Activated CD4-positive, alpha-beta T cell treated with anti-CD3 and anti-CD28 coated beads, Interleukin-2, amount 50 U/mL, for 4 hours (primary cell): ENCODE results near the gene IL13RA2.

Experiments
- DNase-seq, 2 experiments: peaks; one replicate each; pipeline ENCODE4 v3.0.0-alpha.2; 2020

The IL13RA2 gene

GRCh38 chrX:114985967-114986592 lies 31.3 kb downstream of the IL13RA2 start:
- DNase-seq = no peak

- DNase-seq = no peak
Observed at GRCh38 chrX:114976292-114976691, 41.1 kb downstream of the IL13RA2 start.

DNA sequence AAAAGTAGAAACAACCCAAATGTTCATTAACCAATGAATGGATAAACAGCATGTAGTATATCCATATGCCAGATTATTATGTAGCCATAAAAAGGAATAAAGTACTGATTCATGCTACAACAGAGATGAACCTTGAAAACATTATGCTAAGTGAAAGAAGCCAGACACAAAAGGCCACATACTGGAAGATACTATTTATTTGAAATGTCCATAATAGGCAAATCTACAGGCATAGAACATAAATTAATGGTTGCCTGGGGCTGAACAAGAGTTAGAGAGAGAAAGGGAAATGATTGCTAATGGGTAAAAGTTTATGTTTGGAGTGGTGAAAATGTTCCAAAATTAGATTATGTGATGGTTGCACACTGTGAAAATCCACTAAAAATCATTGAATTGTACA lies 44.4 kb downstream of the IL13RA2 start:
- DNase-seq = no peak

GRCh38 chrX:114970806-114971205 lies 46.6 kb downstream of the IL13RA2 start:
- no peak for DNase-seq

DNA sequence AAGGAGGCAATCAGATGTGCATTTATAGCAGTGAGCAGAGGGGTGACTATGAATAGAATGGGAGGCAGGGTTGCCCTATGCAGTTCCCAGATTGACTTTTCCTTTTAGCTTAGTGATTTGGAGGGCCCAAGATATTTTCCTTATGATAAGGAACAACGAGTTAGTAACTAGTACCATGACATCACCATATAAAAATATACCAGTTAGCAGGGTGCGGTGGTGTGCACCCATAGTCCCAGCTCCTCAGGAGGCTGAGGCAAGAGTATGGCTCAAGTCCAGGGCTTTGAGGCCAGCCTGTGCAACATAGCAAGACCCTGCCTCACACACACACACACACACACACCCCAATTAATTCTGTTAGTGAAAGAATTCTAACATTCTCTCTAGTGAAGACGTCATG lies 53.0 kb downstream of the IL13RA2 start:
- no peak for DNase-seq

- no peak for DNase-seq
Observed at GRCh38 chrX:114962209-114962608, 55.2 kb downstream of the IL13RA2 start.

- DNase-seq = no peak
Observed at GRCh38 chrX:114959729-114960128, 57.7 kb downstream of the IL13RA2 start.
